SK-N-SH treated with all-trans-retinoic acid at 6 μM for 48 hours (cell line): ENCODE data around the gene MSL3.

ENCODE experiments used
- ARNTL ChIP-seq: fragments of 450-650 bp; formaldehyde crosslinking; IDR thresholded peaks from 2 replicates; pipeline ENCODE4 v1.5.0; 2020; ENCODE audit warnings: low read depth, mild to moderate bottlenecking, moderate library complexity, borderline replicate concordance
- GLIS3 ChIP-seq: fragments of 250-450 bp; sonication (Bioruptor Pico); IDR thresholded peaks from 2 replicates; pipeline ENCODE4 v1.5.0; 2020; ENCODE audit warnings: mild to moderate bottlenecking, moderate library complexity
- TCF4 ChIP-seq: fragments of 250-450 bp; sonication (Bioruptor Pico); IDR thresholded peaks from 2 replicates; pipeline ENCODE4 v1.8.0; 2021; ENCODE audit warnings: mild to moderate bottlenecking, moderate library complexity, borderline replicate concordance
- TF ChIP-seq, protein P1 (sequence below): fragments of 250-450 bp; sonication (Bioruptor Pico); IDR thresholded peaks from 2 replicates; pipeline ENCODE4 v1.8.0; 2020; ENCODE audit warnings: mild to moderate bottlenecking, moderate library complexity, borderline replicate concordance

GRCh38 chrX:11764602-11765067 lies 6.6 kb downstream of the MSL3 start:
- no peak for TF ChIP-seq TCF4 (CRISPR knock-in tag)
- TF ChIP-seq GLIS3 (CRISPR knock-in tag) = no peak
- TF ChIP-seq ARNTL = no peak
- TF ChIP-seq, protein P1, sequence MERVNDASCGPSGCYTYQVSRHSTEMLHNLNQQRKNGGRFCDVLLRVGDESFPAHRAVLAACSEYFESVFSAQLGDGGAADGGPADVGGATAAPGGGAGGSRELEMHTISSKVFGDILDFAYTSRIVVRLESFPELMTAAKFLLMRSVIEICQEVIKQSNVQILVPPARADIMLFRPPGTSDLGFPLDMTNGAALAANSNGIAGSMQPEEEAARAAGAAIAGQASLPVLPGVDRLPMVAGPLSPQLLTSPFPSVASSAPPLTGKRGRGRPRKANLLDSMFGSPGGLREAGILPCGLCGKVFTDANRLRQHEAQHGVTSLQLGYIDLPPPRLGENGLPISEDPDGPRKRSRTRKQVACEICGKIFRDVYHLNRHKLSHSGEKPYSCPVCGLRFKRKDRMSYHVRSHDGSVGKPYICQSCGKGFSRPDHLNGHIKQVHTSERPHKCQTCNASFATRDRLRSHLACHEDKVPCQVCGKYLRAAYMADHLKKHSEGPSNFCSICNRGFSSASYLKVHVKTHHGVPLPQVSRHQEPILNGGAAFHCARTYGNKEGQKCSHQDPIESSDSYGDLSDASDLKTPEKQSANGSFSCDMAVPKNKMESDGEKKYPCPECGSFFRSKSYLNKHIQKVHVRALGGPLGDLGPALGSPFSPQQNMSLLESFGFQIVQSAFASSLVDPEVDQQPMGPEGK (CRISPR knock-in tag) = no peak
